Mesendoderm (in vitro differentiated cells): ENCODE data around the gene PACSIN3.

Experiments
- DNase-seq: peaks from one replicate; pipeline ENCODE4 v3.0.0; 2013
- H2AK5ac ChIP-seq: 2 replicates; pipeline ENCODE4 v1.6.1; 2013; ENCODE audit warnings: low read length, inconsistent platforms
- H2BK120ac ChIP-seq: 2 replicates; pipeline ENCODE4 v1.6.1; 2013; ENCODE audit warnings: low read depth, mild to moderate bottlenecking, low read length, moderate library complexity, mixed read lengths
- H2BK15ac ChIP-seq: replicated peaks from 2 replicates; pipeline ENCODE4 v1.6.1; 2013; ENCODE audit warnings: low read depth, mild to moderate bottlenecking, moderate library complexity
- H2BK5ac ChIP-seq: 2 replicates; pipeline ENCODE4 v1.6.1; 2013; ENCODE audit warnings: low read length, inconsistent platforms
- H3K18ac ChIP-seq: 2 replicates; pipeline ENCODE4 v1.6.1; 2013; ENCODE audit warnings: mild to moderate bottlenecking, low read length, mixed read lengths
- H3K23ac ChIP-seq: one replicate; pipeline ENCODE4 v1.6.1; 2013; ENCODE audit warnings: low read length
- H3K27ac ChIP-seq: 2 replicates; pipeline ENCODE4 v1.5.1; 2013; ENCODE audit warnings: low read depth, mild to moderate bottlenecking, inconsistent platforms, low read length, moderate library complexity
- H3K27me3 ChIP-seq: 2 replicates; pipeline ENCODE4 v1.6.1; 2013; ENCODE audit warnings: low read length, control low read depth, mild to moderate bottlenecking, inconsistent platforms; ENCODE audit not compliant: insufficient read depth, poor library complexity
- H3K36me3 ChIP-seq: 2 replicates; pipeline ENCODE4 v1.6.1; 2013; ENCODE audit warnings: low read length, inconsistent platforms; ENCODE audit not compliant: control insufficient read depth, insufficient read depth
- H3K4ac ChIP-seq: one replicate; pipeline ENCODE4 v1.6.1; 2013; ENCODE audit warnings: low read depth, mild to moderate bottlenecking, low read length, moderate library complexity
- H3K4me1 ChIP-seq: 2 replicates; pipeline ENCODE4 v1.6.1; 2013; ENCODE audit warnings: low read depth, low read length, inconsistent platforms; ENCODE audit not compliant: control insufficient read depth
- H3K4me2 ChIP-seq: 2 replicates; pipeline ENCODE4 v1.6.1; 2013; ENCODE audit warnings: low read length
- H3K4me3 ChIP-seq: 2 replicates; pipeline ENCODE4 v1.5.1; 2013; ENCODE audit warnings: mild to moderate bottlenecking, low read length
- H3K56ac ChIP-seq: one replicate; pipeline ENCODE4 v1.6.1; 2013; ENCODE audit warnings: low read length
- H3K79me1 ChIP-seq: 2 replicates; pipeline ENCODE4 v1.6.1; 2013; ENCODE audit warnings: low read length, inconsistent platforms
- H3K79me2 ChIP-seq: 2 replicates; pipeline ENCODE4 v1.6.1; 2013; ENCODE audit warnings: mild to moderate bottlenecking, low read length; ENCODE audit not compliant: control insufficient read depth, insufficient read depth
- H3K9ac ChIP-seq: 2 replicates; pipeline ENCODE4 v1.6.1; 2013; ENCODE audit warnings: low read length, inconsistent platforms
- H4K5ac ChIP-seq: one replicate; pipeline ENCODE4 v1.6.1; 2013; ENCODE audit warnings: low read length
- H4K8ac ChIP-seq: one replicate; pipeline ENCODE4 v1.6.1; 2013; ENCODE audit warnings: low read depth, mild to moderate bottlenecking, control low read depth, low read length, moderate library complexity
- WGBS: extraction: QIAGEN DNeasy Blood & Tissue Kit; methylation state at CpG from one replicate; pipeline ENCODE4 v1.1.7; 2013; ENCODE audit warnings: low lambda C conversion rate, missing lambda C conversion rate; ENCODE audit not compliant: insufficient coverage; ENCODE audit errors: extremely low coverage; 5-methylcytosine and 5-hydroxymethylcytosine counted together

PACSIN3 gene

GRCh38 chr11:47164321-47164720 is 21.9 kb downstream of the PACSIN3 start:
- H4K8ac ChIP-seq, result no peak overlapping the region
- no peak overlapping the region for H2AK5ac ChIP-seq
- H3K27ac ChIP-seq, result no peak overlapping the region
- H3K4me2 ChIP-seq, result no peak overlapping the region
- no peak overlapping the region for H3K4me3 ChIP-seq
- H3K9ac ChIP-seq, result no peak overlapping the region
- H4K5ac ChIP-seq, result no peak overlapping the region
- H3K27me3 ChIP-seq, result no peaks in the 10 kb centered on the region
- WGBS, result no CpG with 5 or more reads among the region's 4 CpGs
- H2BK120ac ChIP-seq, result no peak overlapping the region
- no peaks in the 10 kb centered on the region for H3K4me1 ChIP-seq
- peaks cover 5% of the 10 kb centered on the region for H3K79me1 ChIP-seq
- H2BK5ac ChIP-seq, result no peak overlapping the region
- no peak overlapping the region for H3K23ac ChIP-seq
- H3K36me3 ChIP-seq, result peaks cover 12% of the 10 kb centered on the region
- no peak overlapping the region for H2BK15ac ChIP-seq
- H3K18ac ChIP-seq, result no peak overlapping the region
- no peaks in the 10 kb centered on the region for H3K79me2 ChIP-seq
- DNase-seq, result no peak
- H3K4ac ChIP-seq, result no peak overlapping the region
- H3K56ac ChIP-seq, result no peak overlapping the region

GRCh38 chr11:47163898-47164297 is 22.3 kb downstream of the PACSIN3 start:
- H3K27me3 ChIP-seq, result no peaks in the 10 kb centered on the region
- no peak overlapping the region for H2BK15ac ChIP-seq
- H3K4me3 ChIP-seq, result no peak overlapping the region
- no peak overlapping the region for H2BK5ac ChIP-seq
- H3K4me1 ChIP-seq, result no peaks in the 10 kb centered on the region
- H3K4me2 ChIP-seq, result no peak overlapping the region
- H3K23ac ChIP-seq, result no peak overlapping the region
- peaks cover 12% of the 10 kb centered on the region for H3K36me3 ChIP-seq
- no peak overlapping the region for H3K27ac ChIP-seq
- WGBS, result no CpG with 5 or more reads among the region's 15 CpGs
- H3K79me2 ChIP-seq, result no peaks in the 10 kb centered on the region
- H3K9ac ChIP-seq, result no peak overlapping the region
- H2BK120ac ChIP-seq, result no peak overlapping the region
- no peak overlapping the region for H3K4ac ChIP-seq
- DNase-seq, result no peak
- H2AK5ac ChIP-seq, result no peak overlapping the region
- H3K79me1 ChIP-seq, result peaks cover 5% of the 10 kb centered on the region
- no peak overlapping the region for H3K56ac ChIP-seq
- H3K18ac ChIP-seq, result no peak overlapping the region
- H4K5ac ChIP-seq, result no peak overlapping the region
- no peak overlapping the region for H4K8ac ChIP-seq

GRCh38 chr11:47163193-47163592 is 23.0 kb downstream of the PACSIN3 start:
- no peaks in the 10 kb centered on the region for H3K27me3 ChIP-seq
- H2BK120ac ChIP-seq, result no peak overlapping the region
- H2BK15ac ChIP-seq, result no peak overlapping the region
- H2AK5ac ChIP-seq, result no peak overlapping the region
- DNase-seq, result no peak
- H3K23ac ChIP-seq, result no peak overlapping the region
- H3K79me2 ChIP-seq, result no peaks in the 10 kb centered on the region
- H3K27ac ChIP-seq, result no peak overlapping the region
- H4K8ac ChIP-seq, result no peak overlapping the region
- H3K18ac ChIP-seq, result no peak overlapping the region
- no peak overlapping the region for H3K56ac ChIP-seq
- peaks cover 5% of the 10 kb centered on the region for H3K79me1 ChIP-seq
- H4K5ac ChIP-seq, result no peak overlapping the region
- no peak overlapping the region for H3K4ac ChIP-seq
- H3K9ac ChIP-seq, result no peak overlapping the region
- WGBS, result no CpG with 5 or more reads among the region's 3 CpGs
- peaks cover 11% of the 10 kb centered on the region for H3K36me3 ChIP-seq
- H3K4me3 ChIP-seq, result no peak overlapping the region
- no peak overlapping the region for H2BK5ac ChIP-seq
- H3K4me1 ChIP-seq, result no peaks in the 10 kb centered on the region
- no peak overlapping the region for H3K4me2 ChIP-seq

- no peak overlapping the region for H3K9ac ChIP-seq
- H2BK5ac ChIP-seq, result no peak overlapping the region
- H3K4me2 ChIP-seq, result no peak overlapping the region
- no peak overlapping the region for H3K4ac ChIP-seq
- DNase-seq, result no peak
- WGBS, result no CpG with 5 or more reads among the region's 5 CpGs
- H3K27me3 ChIP-seq, result no peaks in the 10 kb centered on the region
- peaks cover 2% of the 10 kb centered on the region for H3K79me1 ChIP-seq
- no peaks in the 10 kb centered on the region for H3K79me2 ChIP-seq
- peaks cover 7% of the 10 kb centered on the region for H3K36me3 ChIP-seq
- no peak overlapping the region for H2BK120ac ChIP-seq
- no peak overlapping the region for H3K4me3 ChIP-seq
- no peak overlapping the region for H3K27ac ChIP-seq
- H3K56ac ChIP-seq, result no peak overlapping the region
- H4K5ac ChIP-seq, result no peak overlapping the region
- H2AK5ac ChIP-seq, result no peak overlapping the region
- no peak overlapping the region for H2BK15ac ChIP-seq
- H3K23ac ChIP-seq, result no peak overlapping the region
- H3K4me1 ChIP-seq, result no peaks in the 10 kb centered on the region
- H3K18ac ChIP-seq, result no peak overlapping the region
- no peak overlapping the region for H4K8ac ChIP-seq
Measured at GRCh38 chr11:47162426-47162825, 23.8 kb downstream of the PACSIN3 start.

- H4K8ac ChIP-seq, result no peak overlapping the region
- no peak overlapping the region for H3K4me2 ChIP-seq
- no peak overlapping the region for H3K9ac ChIP-seq
- no peaks in the 10 kb centered on the region for H3K79me2 ChIP-seq
- H2BK120ac ChIP-seq, result no peak overlapping the region
- H2BK5ac ChIP-seq, result no peak overlapping the region
- H3K56ac ChIP-seq, result no peak overlapping the region
- no peak overlapping the region for H3K4me3 ChIP-seq
- H3K4me1 ChIP-seq, result no peaks in the 10 kb centered on the region
- H3K79me1 ChIP-seq, result peaks cover under 1% of the 10 kb centered on the region
- no peak for DNase-seq
- no peaks in the 10 kb centered on the region for H3K27me3 ChIP-seq
- no CpG with 5 or more reads among the region's 9 CpGs for WGBS
- no peak overlapping the region for H4K5ac ChIP-seq
- H3K23ac ChIP-seq, result no peak overlapping the region
- H3K18ac ChIP-seq, result no peak overlapping the region
- no peak overlapping the region for H2AK5ac ChIP-seq
- no peak overlapping the region for H3K4ac ChIP-seq
- peaks cover 4% of the 10 kb centered on the region for H3K36me3 ChIP-seq
- no peak overlapping the region for H3K27ac ChIP-seq
- no peak overlapping the region for H2BK15ac ChIP-seq
Measured at GRCh38 chr11:47161890-47162289, 24.3 kb downstream of the PACSIN3 start.

- Histone ChIP-seq H2BK15ac (no peak overlapping the region), H3K4ac (no peak overlapping the region), H3K23ac (no peak overlapping the region), H3K36me3 (no peaks in the 10 kb centered on the region), H3K79me1 (no peaks in the 10 kb centered on the region), H3K9ac (no peak overlapping the region), H2AK5ac (no peak overlapping the region), H3K27me3 (no peaks in the 10 kb centered on the region), H3K18ac (no peak overlapping the region), H3K56ac (no peak overlapping the region), H3K27ac (no peak overlapping the region), H4K8ac (no peak overlapping the region), H3K4me3 (no peak overlapping the region), H3K4me1 (no peaks in the 10 kb centered on the region), H2BK120ac (no peak overlapping the region), H3K4me2 (no peak overlapping the region), H4K5ac (no peak overlapping the region), H3K79me2 (no peaks in the 10 kb centered on the region), H2BK5ac (no peak overlapping the region)
- no CpG with 5 or more reads among the region's 14 CpGs for WGBS
- peak; percentile 87 for DNase-seq
Measured at GRCh38 chr11:47161134-47161854, 24.9 kb downstream of the PACSIN3 start.
